H1 (cell line): Measurements from ENCODE around the gene FIGNL2. TPM values are rescaled to one million over a fixed set of nuclear protein-coding genes. Genes with fewer than 3 reads are reported as not detected.

Experiments
- CTCF ChIA-PET: fragments of 300-600 bp; sonication (Branson Sonifier 250); formaldehyde crosslinking; loops from one replicate; lab custom pipeline; 2021; ENCODE audit not compliant: partially characterized antibody; lab: Charles Lee
- POLR2A ChIA-PET: fragments of 300-600 bp; sonication (Branson Sonifier 250); formaldehyde crosslinking; loops from one replicate; lab custom pipeline; 2021; ENCODE audit warnings: inconsistent platforms; ENCODE audit not compliant: partially characterized antibody; lab: Charles Lee
- DNase-seq, 2 experiments: peaks; one replicate each; pipeline versions ENCODE4 v3.0.0 to v3.0.0-alpha.2; 2010 to 2022; ENCODE audit warnings: low spot score in 2 of 2, low read depth in 1 of 2, mixed read lengths in 1 of 2
- FAIRE-seq: peaks from 2 replicates; lab custom pipeline; 2011; peaks lifted over from hg19 to GRCh38; lab: Jason Lieb, UNC
- H2AFZ ChIP-seq: 2 replicates; pipeline ENCODE4 v1.8.1; 2012; ENCODE audit warnings: low read length, inconsistent platforms
- H2AK5ac ChIP-seq: 2 replicates; pipeline ENCODE4 v1.6.1; 2013; ENCODE audit warnings: low read depth, low read length
- H2BK120ac ChIP-seq: replicated peaks from 2 replicates; pipeline ENCODE3; 2013; ENCODE audit warnings: low read depth, low read length, inconsistent platforms
- H2BK12ac ChIP-seq: 2 replicates; pipeline ENCODE4 v1.6.1; 2013; ENCODE audit warnings: low read depth, low read length
- H2BK15ac ChIP-seq: 2 replicates; pipeline ENCODE4 v1.6.1; 2013; ENCODE audit warnings: low read length
- H2BK20ac ChIP-seq: 2 replicates; pipeline ENCODE4 v1.6.1; 2013; ENCODE audit warnings: low read length
- H2BK5ac ChIP-seq: 2 replicates; pipeline ENCODE4 v1.6.1; 2013; ENCODE audit warnings: low read depth, low read length
- H3K14ac ChIP-seq: 2 replicates; pipeline ENCODE4 v1.6.1; 2013; ENCODE audit warnings: inconsistent platforms; ENCODE audit not compliant: insufficient read length
- H3K18ac ChIP-seq: 2 replicates; pipeline ENCODE4 v1.6.1; 2013; ENCODE audit warnings: low read length; ENCODE audit errors: extremely low read depth
- H3K23ac ChIP-seq: 2 replicates; pipeline ENCODE4 v1.6.1; 2013; ENCODE audit warnings: inconsistent platforms; ENCODE audit not compliant: insufficient read length
- H3K23me2 ChIP-seq: 2 replicates; pipeline ENCODE4 v1.6.1; 2013; ENCODE audit warnings: low read depth, low read length
- H3K27ac ChIP-seq: 2 replicates; pipeline ENCODE4 v1.6.1; 2011; ENCODE audit warnings: low read depth, low read length, inconsistent platforms
- H3K27me3 ChIP-seq, 4 experiments: replicated peaks in 1 of 4; 1 replicate in 1 of 4; 2 replicates in 3 of 4; pipeline versions ENCODE4 v1.6.1 to v1.8.1; 2011 to 2013; ENCODE audit warnings: low read length in 3 of 4, mild to moderate bottlenecking in 3 of 4, inconsistent platforms in 2 of 4, mixed read lengths in 2 of 4, moderate library complexity in 1 of 4; ENCODE audit not compliant: control insufficient read depth in 3 of 4, insufficient read depth in 3 of 4; ENCODE audit errors: extremely low read depth in 1 of 4
- H3K36me3 ChIP-seq, 4 experiments: 2 replicates each; pipeline versions ENCODE4 v1.6.1 to v1.8.1; 2011 to 2013; ENCODE audit warnings: mild to moderate bottlenecking in 4 of 4, low read length in 3 of 4, moderate library complexity in 2 of 4, control low read depth in 1 of 4, inconsistent platforms in 1 of 4; ENCODE audit not compliant: insufficient read depth in 4 of 4, control insufficient read depth in 2 of 4
- H3K4ac ChIP-seq: replicated peaks from 2 replicates; pipeline ENCODE3; 2013; ENCODE audit warnings: low read length, low read depth, mixed read lengths, inconsistent platforms; ENCODE audit not compliant: insufficient read length
- H3K4me1 ChIP-seq, 4 experiments: replicated peaks in 1 of 4; 1 replicate in 1 of 4; 2 replicates in 3 of 4; pipeline versions ENCODE4 v1.6.1 to v1.8.1; 2011 to 2013; ENCODE audit warnings: low read length in 3 of 4, inconsistent platforms in 2 of 4, mixed read lengths in 1 of 4; ENCODE audit not compliant: insufficient read depth in 4 of 4, control insufficient read depth in 3 of 4
- H3K4me2 ChIP-seq, 2 experiments: 2 replicates each; pipeline versions ENCODE4 v1.6.1 to v1.8.1; 2011 to 2013; ENCODE audit warnings: low read depth in 2 of 2, low read length in 2 of 2, control low read depth in 1 of 2, inconsistent platforms in 1 of 2, mild to moderate bottlenecking in 1 of 2; ENCODE audit not compliant: insufficient read depth in 1 of 2
- H3K4me3 ChIP-seq, 4 experiments: fragments of 200-600, 300-600 bp in 1 of 4; sonication (generic), shearing (Covaris generic), sonication (Bioruptor Twin) in 1 of 4; 2 replicates each; pipeline versions ENCODE4 v1.5.1 to v1.8.1; 2011 to 2016; ENCODE audit warnings: low read length in 4 of 4, low read depth in 3 of 4, control low read depth in 2 of 4, inconsistent platforms in 2 of 4, mild to moderate bottlenecking in 2 of 4, mixed read lengths in 1 of 4, moderate library complexity in 1 of 4; ENCODE audit not compliant: insufficient read depth in 2 of 4; ENCODE audit errors: extremely low read depth in 1 of 4
- H3K56ac ChIP-seq: replicated peaks from 2 replicates; pipeline ENCODE3; 2013; ENCODE audit warnings: low read depth, mild to moderate bottlenecking, mixed read lengths, low read length, inconsistent platforms; ENCODE audit not compliant: insufficient read length
- H3K79me1 ChIP-seq: 2 replicates; pipeline ENCODE4 v1.6.1; 2013; ENCODE audit warnings: low read depth, low read length, control low read depth
- H3K79me2 ChIP-seq, 2 experiments: 2 replicates each; pipeline versions ENCODE4 v1.6.1 to v1.8.1; 2012 to 2013; ENCODE audit warnings: low read length in 2 of 2, mild to moderate bottlenecking in 2 of 2, inconsistent platforms in 1 of 2; ENCODE audit not compliant: insufficient read depth in 2 of 2, control insufficient read depth in 1 of 2
- H3K9ac ChIP-seq, 4 experiments: replicated peaks in 1 of 4; 1 replicate in 1 of 4; 2 replicates in 3 of 4; pipeline versions ENCODE4 v1.6.1 to v1.8.1; 2011 to 2013; ENCODE audit warnings: low read depth in 3 of 4, low read length in 3 of 4, control low read depth in 2 of 4, mild to moderate bottlenecking in 2 of 4, moderate library complexity in 2 of 4, inconsistent platforms in 1 of 4; ENCODE audit errors: extremely low read depth in 1 of 4
- H3K9me3 ChIP-seq, 2 experiments: 2 replicates each; pipeline versions ENCODE4 v1.6.1 to v1.8.1; 2012 to 2013; ENCODE audit warnings: mild to moderate bottlenecking in 2 of 2, moderate library complexity in 2 of 2, control low read depth in 1 of 2, inconsistent platforms in 1 of 2, low read depth in 1 of 2, low read length in 1 of 2, mixed read lengths in 1 of 2; ENCODE audit not compliant: insufficient read depth in 2 of 2
- H4K20me1 ChIP-seq, 2 experiments: replicated peaks in 1 of 2; 2 replicates each; pipeline versions ENCODE3 to v1.8.1; 2011 to 2013; ENCODE audit warnings: inconsistent platforms in 2 of 2, low read length in 2 of 2, mild to moderate bottlenecking in 1 of 2; ENCODE audit not compliant: insufficient read depth in 2 of 2, control insufficient read depth in 1 of 2
- H4K5ac ChIP-seq: 2 replicates; pipeline ENCODE4 v1.6.1; 2013; ENCODE audit warnings: low read length, low read depth, mixed read lengths, inconsistent platforms; ENCODE audit not compliant: insufficient read length
- H4K8ac ChIP-seq: 2 replicates; pipeline ENCODE4 v1.8.0; 2013; ENCODE audit warnings: mild to moderate bottlenecking, moderate library complexity, low read length, inconsistent platforms; ENCODE audit not compliant: insufficient read depth; ENCODE audit errors: extremely low read depth
- H4K91ac ChIP-seq: replicated peaks from 2 replicates; pipeline ENCODE3; 2013; ENCODE audit warnings: low read length, mixed read lengths, inconsistent platforms; ENCODE audit not compliant: insufficient read length
- BACH1 ChIP-seq: IDR thresholded peaks from 2 replicates; pipeline ENCODE4 v1.6.1; 2012; ENCODE audit warnings: low read length, improper control_type of control experiment
- CTBP2 ChIP-seq: IDR thresholded peaks from 2 replicates; pipeline ENCODE4 v1.7.0; 2011; ENCODE audit warnings: borderline replicate concordance, mild to moderate bottlenecking, moderate library complexity, mixed read lengths, low read length; ENCODE audit not compliant: insufficient read depth, insufficient read length
- JUN ChIP-seq: IDR thresholded peaks from 2 replicates; pipeline ENCODE4 v1.6.1; 2011; ENCODE audit warnings: low read depth, mild to moderate bottlenecking, improper control_type of control experiment, low read length
- KDM4A ChIP-seq: IDR thresholded peaks from one replicate; pipeline ENCODE4 v1.7.1; 2012; ENCODE audit warnings: low read depth, mild to moderate bottlenecking, moderate library complexity, low read length, inconsistent platforms; ENCODE audit not compliant: severe bottlenecking
- SUZ12 ChIP-seq: fragments of 200-600 bp; sonication (generic); IDR thresholded peaks from 2 replicates; pipeline ENCODE4 v1.6.1; 2012; ENCODE audit warnings: mild to moderate bottlenecking, inconsistent platforms, low read length, moderate library complexity, mixed read lengths
- WGBS, 2 experiments: shearing (Covaris generic) in 1 of 2; methylation state at CpG; one replicate each; pipeline versions ENCODE4 v1.1.6 to v1.1.7; 2013 to 2015; ENCODE audit warnings: low lambda C conversion rate in 2 of 2, mixed read lengths in 2 of 2, inconsistent platforms in 1 of 2, low coverage in 1 of 2, missing lambda C conversion rate in 1 of 2; ENCODE audit not compliant: insufficient replicate concordance in 2 of 2, insufficient coverage in 1 of 2, insufficient read length in 1 of 2; ENCODE audit errors: extremely low coverage in 1 of 2, missing lambda C conversion rate in 1 of 2; 5-methylcytosine and 5-hydroxymethylcytosine counted together
- polyA plus RNA-seq, 7 experiments: library from polyadenylated mRNA; depleted of rRNA in 3 of 7; stranded (reverse) in 5 of 7; unstranded in 2 of 7; fragments of >200 nt in 5 of 7; fragments of 200-250 nt in 2 of 7; gene quantifications; 1 replicate in 5 of 7; 2 replicates in 1 of 7; 4 replicates in 1 of 7; pipeline versions ENCODE4 v1.2.1 to v1.2.3, GENCODE V29; 2011 to 2013; ENCODE audit warnings: missing spikeins in 2 of 7, mixed read lengths in 2 of 7
- total RNA-seq: library from RNA; stranded (reverse); fragmentation: NEBNext Ultra II Directional; extraction: Animal tissue kit (Norgen Biotek cat#: 25700); gene quantifications from 2 replicates; pipeline ENCODE4 v1.2.1, GENCODE V29; 2021

Gene FIGNL2
- total and polyA plus RNA-seq, 2 of the 8 experiments (the other 6 are each of a cell fraction or from before 2014, with no cell fraction given): 6.5 to 7.1 TPM

- no peak overlapping the region for H3K18ac ChIP-seq
- no peak overlapping the region for H2AK5ac ChIP-seq
- H4K5ac ChIP-seq: no peak overlapping the region
- H4K91ac ChIP-seq: no peak overlapping the region
- WGBS, 2 experiments: 83% methylated on average over 3 of the region's 3 CpGs; no CpG with 5 or more reads in 1 of the 2 experiments
- no peak overlapping the region for H3K56ac ChIP-seq
- no peak overlapping the region for H3K4me2 ChIP-seq
- H3K36me3 ChIP-seq: no peaks in the 10 kb centered on the region; a peak in 1 of 8 replicates
- no peaks in the 10 kb centered on the region for H3K4me1 ChIP-seq
- no peaks in the 10 kb centered on the region for H3K23me2 ChIP-seq
- H2BK15ac ChIP-seq: no peak overlapping the region
- H3K27ac ChIP-seq: no peak overlapping the region
- H2BK5ac ChIP-seq: no peak overlapping the region
- no peak overlapping the region for H2BK120ac ChIP-seq
- H3K27me3 ChIP-seq: no peaks in the 10 kb centered on the region
- H2AFZ ChIP-seq: no peak overlapping the region
- ChIA-PET POLR2A (no interaction called here), CTCF (no interaction called here)
- H3K23ac ChIP-seq: no peak overlapping the region
- no peaks in the 10 kb centered on the region for H3K9me3 ChIP-seq
- no peaks in the 10 kb centered on the region for H3K79me1 ChIP-seq
- no peak for DNase-seq
- no peak overlapping the region for H2BK20ac ChIP-seq
- FAIRE-seq: no peak
- H4K8ac ChIP-seq: no peak overlapping the region
- H3K9ac ChIP-seq: no peak overlapping the region
- H2BK12ac ChIP-seq: no peak overlapping the region
- no peaks in the 10 kb centered on the region for H4K20me1 ChIP-seq
- H3K4me3 ChIP-seq: no peak overlapping the region
- H3K4ac ChIP-seq: no peak overlapping the region
- no peak overlapping the region for H3K14ac ChIP-seq
- no peaks in the 10 kb centered on the region for H3K79me2 ChIP-seq
- TF ChIP-seq BACH1 (no peak), SUZ12 (no peak), JUN (no peak), CTBP2 (no peak), KDM4A (no peak)
Observed at GRCh38 chr12:51784688-51785087, 63.8 kb downstream of the FIGNL2 start.
